Natural killer cell (primary cell): ENCODE measurements around the gene PTPN5. TPM values are rescaled to one million over a fixed set of nuclear protein-coding genes. Genes with fewer than 3 reads are reported as not detected.

Experiments
- ATAC-seq, 3 donors: fragments of 150-1000 bp in 2 of 3; fragments of 200-7000 bp in 1 of 3; cut with Tn5 transposase; 1 replicate in 1 of 3; 2 replicates in 2 of 3; pipeline ENCODE4 v1.10.0; 2021; ENCODE audit warnings: mild to moderate bottlenecking in 2 of 3, moderate library complexity in 2 of 3
- DNase-seq, 2 donors: peaks; one replicate each; pipeline versions ENCODE4 v3.0.0 to v3.0.0-alpha.2; 2013 to 2021; ENCODE audit warnings: mixed read lengths in 1 of 2
- H3K27ac ChIP-seq: one replicate; pipeline ENCODE4 v1.5.1; 2013; ENCODE audit warnings: mild to moderate bottlenecking, low read length
- H3K27me3 ChIP-seq: one replicate; pipeline ENCODE4 v1.6.1; 2013; ENCODE audit warnings: low read length; ENCODE audit not compliant: control insufficient read depth, insufficient read depth
- H3K36me3 ChIP-seq: one replicate; pipeline ENCODE4 v1.6.1; 2013; ENCODE audit warnings: low read length; ENCODE audit not compliant: control insufficient read depth, insufficient read depth
- H3K4me1 ChIP-seq: one replicate; pipeline ENCODE4 v1.6.1; 2013; ENCODE audit warnings: low read length; ENCODE audit not compliant: control insufficient read depth, insufficient read depth
- H3K4me3 ChIP-seq: one replicate; pipeline ENCODE4 v1.5.1; 2013; ENCODE audit warnings: low read length
- H3K9me3 ChIP-seq: one replicate; pipeline ENCODE4 v1.6.1; 2013; ENCODE audit warnings: low read length; ENCODE audit not compliant: control insufficient read depth, insufficient read depth
- H3K27ac Mint-ChIP-seq, 2 donors: one replicate each; pipeline ENCODE4 v1.8.0; 2022; ENCODE audit warnings: mild to moderate bottlenecking in 2 of 2, mixed read lengths in 2 of 2, moderate library complexity in 1 of 2
- H3K27me3 Mint-ChIP-seq, 2 donors: one replicate each; pipeline ENCODE4 v1.8.0; 2022; ENCODE audit warnings: low read depth in 2 of 2, mixed read lengths in 2 of 2
- H3K36me3 Mint-ChIP-seq: one replicate; pipeline ENCODE4 v1.8.0; 2022; ENCODE audit warnings: mixed read lengths
- H3K4me1 Mint-ChIP-seq, 2 donors: one replicate each; pipeline ENCODE4 v1.8.0; 2022; ENCODE audit warnings: mixed read lengths in 2 of 2
- H3K4me3 Mint-ChIP-seq: one replicate; pipeline ENCODE4 v1.8.0; 2022; ENCODE audit warnings: mild to moderate bottlenecking, moderate library complexity, mixed read lengths
- H3K9me3 Mint-ChIP-seq, 2 donors: one replicate each; pipeline ENCODE4 v1.8.0; 2022; ENCODE audit warnings: mixed read lengths in 2 of 2
- CTCF ChIP-seq: fragments of 200-600 bp; IDR thresholded peaks from one replicate; pipeline ENCODE4 v1.8.0; 2022; ENCODE audit warnings: antibody characterized with exemption
- WGBS: methylation state at CpG from one replicate; pipeline ENCODE4 v1.1.7; 2013; ENCODE audit warnings: missing lambda C conversion rate; ENCODE audit not compliant: insufficient coverage; 5-methylcytosine and 5-hydroxymethylcytosine counted together
- intact Hi-C: fragments of 100-400 bp; cut with micrococcal nuclease; formaldehyde crosslinking; loops from one replicate; pipeline ENCODE4 v1.14.2; 2022
- total RNA-seq, 4 donors: library from RNA; stranded (reverse); fragments of 120-200 nt in 1 of 4; gene quantifications; one replicate each; pipeline versions ENCODE4 v1.2.3 to v1.2.4, GENCODE V29; 2013 to 2022

PTPN5 gene
- total RNA-seq, 3 donors from 2014 or later (not counting 1 experiment from before 2014, with no cell fraction given), result not detected

- Mint-ChIP-seq H3K36me3 (no peaks in the 10 kb centered on the region), H3K9me3 (no peaks in the 10 kb centered on the region)
Measured at GRCh38 chr11:18748766-18749365, 42.7 kb downstream of the PTPN5 start.

DNA sequence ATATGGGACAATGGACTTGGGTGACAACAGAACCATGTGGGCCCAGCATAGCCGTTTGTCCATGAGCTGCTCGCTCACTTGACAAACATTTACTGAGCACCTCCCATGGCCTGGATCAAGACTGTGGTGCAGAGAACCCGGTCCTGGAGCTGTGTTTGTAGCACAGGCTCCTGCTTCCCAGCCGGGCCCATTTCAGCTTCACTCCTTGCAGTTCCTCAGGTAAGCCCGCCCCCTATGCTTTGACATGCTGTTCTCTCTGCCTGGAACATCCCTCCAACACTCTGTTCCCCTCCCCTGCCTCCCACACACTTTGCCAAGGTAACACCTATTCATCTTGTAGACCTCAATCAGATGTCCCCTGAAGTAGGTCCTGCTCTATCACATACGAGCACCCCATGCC, 46.3 kb downstream of the PTPN5 start:
- 84% methylated on average over 6 of the region's 6 CpGs for WGBS
- no peaks in the 10 kb centered on the region for H3K36me3 ChIP-seq
- H3K4me1 Mint-ChIP-seq, result no peaks in the 10 kb centered on the region
- H3K27me3 ChIP-seq, result no peaks in the 10 kb centered on the region
- ATAC-seq, result no peak
- no peaks in the 10 kb centered on the region for H3K9me3 Mint-ChIP-seq
- H3K27ac Mint-ChIP-seq, result no peak overlapping the region
- intact Hi-C loops, result no loop called here
- H3K4me3 ChIP-seq, result no peak overlapping the region
- no peak for TF ChIP-seq CTCF
- no peak for DNase-seq
- H3K4me3 Mint-ChIP-seq, result no peak overlapping the region
- no peaks in the 10 kb centered on the region for H3K36me3 Mint-ChIP-seq
- H3K9me3 ChIP-seq, result no peaks in the 10 kb centered on the region
- H3K4me1 ChIP-seq, result no peaks in the 10 kb centered on the region
- H3K27ac ChIP-seq, result no peak overlapping the region
- no peaks in the 10 kb centered on the region for H3K27me3 Mint-ChIP-seq

More at GRCh38 chr11:18748766-18749365, 42.7 kb downstream of the PTPN5 start:
- H3K27ac ChIP-seq, result no peak overlapping the region
- Mint-ChIP-seq H3K27ac (no peak overlapping the region), H3K27me3 (peaks cover 0 to 7% of the 10 kb centered on the region in 2 donors), H3K4me1 (no peaks in the 10 kb centered on the region), H3K4me3 (no peak overlapping the region)
- 91% methylated on average over 13 of the region's 13 CpGs for WGBS
- no peaks in the 10 kb centered on the region for H3K36me3 ChIP-seq
- no peaks in the 10 kb centered on the region for H3K4me1 ChIP-seq
- intact Hi-C loops, result no loop called here
- no peak overlapping the region for H3K4me3 ChIP-seq
- DNase-seq (no peak), ATAC-seq (no peak)
- H3K27me3 ChIP-seq, result no peaks in the 10 kb centered on the region
- H3K9me3 ChIP-seq, result no peaks in the 10 kb centered on the region
- TF ChIP-seq CTCF, result no peak

GRCh38 chr11:18743900-18744514, 47.6 kb downstream of the PTPN5 start:
- whole genome bisulfite sequencing, result 84% methylated on average over 12 of the region's 15 CpGs
- Mint-ChIP-seq H3K4me1 (peaks cover 0 to 4% of the 10 kb centered on the region in 2 donors), H3K9me3 (no peaks in the 10 kb centered on the region), H3K27me3 (peaks cover 0 to 3% of the 10 kb centered on the region in 2 donors), H3K27ac (no peak overlapping the region), H3K4me3 (no peak overlapping the region), H3K36me3 (no peaks in the 10 kb centered on the region)
- ATAC-seq, result no peak
- Histone ChIP-seq H3K36me3 (no peaks in the 10 kb centered on the region), H3K27me3 (no peaks in the 10 kb centered on the region), H3K9me3 (no peaks in the 10 kb centered on the region), H3K4me1 (no peaks in the 10 kb centered on the region), H3K27ac (no peak overlapping the region), H3K4me3 (no peak overlapping the region)
- DNase-seq, result no peak
- intact Hi-C loops, result no loop called here
- TF ChIP-seq CTCF, result no peak
